Left lung (tissue), 10 donors: ENCODE measurements around the gene ADAMTSL1. TPM values are rescaled to one million over a fixed set of nuclear protein-coding genes. Genes with fewer than 3 reads are reported as not detected.

ENCODE experiments used
- ATAC-seq: fragments of 200-7000 bp; cut with Tn5 transposase; one replicate; pipeline ENCODE4 v1.9.1; 2020; ENCODE audit warnings: moderate library complexity
- DNase-seq, 4 donors: peaks; one replicate each; pipeline ENCODE4 v3.0.0-alpha.2; 2013 to 2020
- H3K27ac ChIP-seq, 2 donors: fragments of 200-600 bp; sonication (generic) in 1 of 2; one replicate each; pipeline versions ENCODE4 v1.5.0 to v1.8.0; 2020 to 2021
- H3K27me3 ChIP-seq, 2 donors: fragments of 200-600 bp; sonication (generic) in 1 of 2; one replicate each; pipeline versions ENCODE4 v1.5.0 to v1.8.0; 2020 to 2021
- H3K36me3 ChIP-seq, 2 donors: fragments of 200-600 bp; sonication (generic) in 1 of 2; one replicate each; pipeline versions ENCODE4 v1.5.0 to v1.8.0; 2020 to 2021
- H3K4me1 ChIP-seq, 2 donors: fragments of 200-600 bp; one replicate each; pipeline ENCODE4 v1.8.0; 2021
- H3K4me3 ChIP-seq, 2 donors: fragments of 200-600 bp; sonication (generic) in 1 of 2; one replicate each; pipeline versions ENCODE4 v1.5.0 to v1.8.0; 2020 to 2021; ENCODE audit warnings: mild to moderate bottlenecking in 1 of 2
- H3K9me3 ChIP-seq, 2 donors: fragments of 200-600 bp; sonication (generic) in 1 of 2; one replicate each; pipeline versions ENCODE4 v1.5.0 to v1.8.0; 2020 to 2021
- CTCF ChIP-seq, 2 donors: fragments of 200-600 bp; sonication (generic) in 1 of 2; IDR thresholded peaks; one replicate each; pipeline versions ENCODE4 v1.5.0 to v1.8.0; 2021; ENCODE audit warnings: antibody characterized with exemption in 2 of 2
- intact Hi-C, 2 donors: fragments of 100-400 bp; cut with DNase I; formaldehyde crosslinking; loops; one replicate each; pipeline versions ENCODE4 v1.11.2 to v1.14.2; 2022
- polyA plus RNA-seq, 6 donors: library from polyadenylated mRNA; unstranded; fragments of 120-200 nt; gene quantifications; one replicate each; pipeline ENCODE4 v1.2.1, GENCODE V29; 2013; ENCODE audit not compliant: insufficient read length in 6 of 6
- total RNA-seq, 2 donors: library from RNA; stranded (reverse); fragmentation: NEBNext Ultra II Directional; extraction: Animal tissue kit (Norgen Biotek cat#: 25700); gene quantifications; one replicate each; pipeline ENCODE4 v1.2.1, GENCODE V29; 2021
- donor health status: DM: no; HTN: yes; CAD: no.
- donor health status: DM: no; HTN: no; CAD: no.

ADAMTSL1 gene
- total and polyA plus RNA-seq, 8 donors = 3.0 to 28.1 (median 17.9) TPM

- H3K36me3 ChIP-seq = no peaks in the 10 kb centered on the region
- intact Hi-C loops = loop anchor here in 1 of 2 donors (10.0 kb wide), 1 partner anchor 188 kb away; no protein-coding TSS in a partner anchor
- no peaks in the 10 kb centered on the region for H3K9me3 ChIP-seq
- peak; percentile 79 to 87 for TF ChIP-seq CTCF (IDR thresholded peaks at IDR 0.05)
- peaks cover 0 to 11% of the 10 kb centered on the region in 2 donors for H3K27me3 ChIP-seq
- peak; percentile 87 for ATAC-seq
- H3K4me1 ChIP-seq = peaks cover 0 to 3% of the 10 kb centered on the region in 2 donors
- no peak overlapping the region for H3K27ac ChIP-seq
- DNase-seq = peak; percentile 42 to 84 (median 58)
- no peak overlapping the region for H3K4me3 ChIP-seq
These were observed 31.1 kb upstream of the ADAMTSL1 start for GRCh38 chr9:18442629-18443491.

GRCh38 chr9:18447131-18447530 lies 26.8 kb upstream of the ADAMTSL1 start:
- ATAC-seq = peak; percentile 23
- Histone ChIP-seq H3K27ac (no peak overlapping the region), H3K4me1 (no peaks in the 10 kb centered on the region), H3K27me3 (no peaks in the 10 kb centered on the region), H3K9me3 (no peaks in the 10 kb centered on the region), H3K36me3 (no peaks in the 10 kb centered on the region), H3K4me3 (no peak overlapping the region)
- TF ChIP-seq CTCF (IDR thresholded peaks at IDR 0.05) = no peak
- DNase-seq = no peak
- intact Hi-C loops = loop anchor here in 1 of 2 donors (10.0 kb wide), 1 partner anchor 192 kb away; no protein-coding TSS in a partner anchor

- no peak overlapping the region for H3K4me3 ChIP-seq
- H3K9me3 ChIP-seq = no peaks in the 10 kb centered on the region
- no peak overlapping the region for H3K27ac ChIP-seq
- ATAC-seq = no peak
- intact Hi-C loops = loop anchor here in 1 of 2 donors (10.0 kb wide), 1 partner anchor 193 kb away; no protein-coding TSS in a partner anchor
- no peaks in the 10 kb centered on the region for H3K36me3 ChIP-seq
- no peak for TF ChIP-seq CTCF (IDR thresholded peaks at IDR 0.05)
- H3K27me3 ChIP-seq = no peaks in the 10 kb centered on the region
- H3K4me1 ChIP-seq = no peaks in the 10 kb centered on the region
- no peak for DNase-seq
These were observed 26.4 kb upstream of the ADAMTSL1 start for GRCh38 chr9:18447541-18447940.

DNA sequence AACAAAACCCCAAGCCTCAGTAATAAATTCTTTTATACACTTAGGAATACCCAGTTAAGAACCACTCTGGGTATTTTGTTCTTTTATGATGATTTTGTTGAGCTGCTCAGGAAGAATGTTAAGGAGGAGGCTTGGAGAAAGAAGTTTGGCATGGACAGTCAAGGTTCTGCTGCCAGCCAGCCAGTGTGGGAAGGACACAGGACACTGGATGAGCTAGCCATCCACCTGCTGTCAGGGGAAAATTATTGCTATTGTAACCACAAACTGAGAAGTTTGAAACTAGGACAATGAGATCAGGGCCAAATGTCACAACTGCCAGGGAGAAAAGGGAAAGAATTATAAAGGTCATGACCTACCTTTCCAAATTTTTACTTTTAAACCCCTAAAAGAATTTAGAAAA lies 25.9 kb upstream of the ADAMTSL1 start:
- intact Hi-C loops = loop anchor here in 1 of 2 donors (10.0 kb wide), 1 partner anchor 193 kb away; no protein-coding TSS in a partner anchor
- no peak for ATAC-seq
- no peaks in the 10 kb centered on the region for H3K36me3 ChIP-seq
- no peak overlapping the region for H3K4me3 ChIP-seq
- H3K4me1 ChIP-seq = no peaks in the 10 kb centered on the region
- no peak overlapping the region for H3K27ac ChIP-seq
- no peaks in the 10 kb centered on the region for H3K9me3 ChIP-seq
- TF ChIP-seq CTCF (IDR thresholded peaks at IDR 0.05) = no peak
- no peak for DNase-seq
- H3K27me3 ChIP-seq = no peaks in the 10 kb centered on the region

- intact Hi-C loops = no loop called here
- Histone ChIP-seq H3K4me3 (no peak overlapping the region), H3K36me3 (no peaks in the 10 kb centered on the region), H3K9me3 (no peaks in the 10 kb centered on the region), H3K4me1 (no peaks in the 10 kb centered on the region), H3K27me3 (no peaks in the 10 kb centered on the region), H3K27ac (no peak overlapping the region)
- no peak for DNase-seq
- ATAC-seq = no peak
- no peak for TF ChIP-seq CTCF (IDR thresholded peaks at IDR 0.05)
These were observed 22.5 kb upstream of the ADAMTSL1 start for GRCh38 chr9:18451406-18451805.
